ENCODE results near the gene HMOX1. TPM values are rescaled to one million over a fixed set of nuclear protein-coding genes. Genes with fewer than 3 reads are reported as not detected.

Gene HMOX1
- total and polyA plus RNA-seq, 2 of the 8 experiments (the other 6 are each of a cell fraction or from before 2014, with no cell fraction given), result 25.0 to 41.6 TPM

- no peaks in the 10 kb centered on the region for H3K27me3 ChIP-seq (replicated peaks in 1 of 4; ENCODE audit: control insufficient read depth in 3 of 4, extremely low read depth in 1 of 4, insufficient read depth in 3 of 4, low read length in 3 of 4)
- H4K5ac ChIP-seq (ENCODE audit: insufficient read length, low read depth, low read length), result no peak overlapping the region
- peaks cover 13 to 31% of the 10 kb centered on the region in 2 experiments for H4K20me1 ChIP-seq (replicated peaks in 1 of 2; ENCODE audit: control insufficient read depth in 1 of 2, insufficient read depth in 2 of 2, low read length in 2 of 2)
- ChIA-PET CTCF (ENCODE audit: partially characterized antibody) (interaction anchor here (0.6 to 11.3 kb wide), 3 partner anchors 9 to 104 kb away, joined by 3 to 122 read pairs (median 3); no protein-coding TSS in a partner anchor), POLR2A (ENCODE audit: partially characterized antibody) (interaction anchor here (1.5 to 57.4 kb wide), 3 partner anchors 3 to 164 kb away, joined by 3 to 1995 read pairs (median 1995); partner anchors contain the start of genes HMOX1 and MCM5)
- no peak overlapping the region for H2BK20ac ChIP-seq (ENCODE audit: low read length)
- H3K23me2 ChIP-seq (ENCODE audit: low read depth, low read length), result no peaks in the 10 kb centered on the region
- no peak overlapping the region for H3K23ac ChIP-seq (ENCODE audit: insufficient read length)
- no peak overlapping the region for H3K14ac ChIP-seq (ENCODE audit: insufficient read length)
- H3K27ac ChIP-seq (ENCODE audit: low read depth, low read length), result no peak overlapping the region
- DNase-seq (ENCODE audit: low read depth in 1 of 2, low spot score in 2 of 2), result no peak
- no peak overlapping the region for H3K4ac ChIP-seq (replicated peaks; ENCODE audit: insufficient read length, low read depth, low read length)
- no peak overlapping the region for H3K4me3 ChIP-seq (ENCODE audit: extremely low read depth in 1 of 4, insufficient read depth in 2 of 4, low read depth in 3 of 4, low read length in 4 of 4)
- no peak overlapping the region for H2AFZ ChIP-seq (ENCODE audit: low read length)
- H3K4me2 ChIP-seq (ENCODE audit: insufficient read depth in 1 of 2, low read depth in 2 of 2, low read length in 2 of 2), result no peak overlapping the region
- H3K36me3 ChIP-seq (ENCODE audit: control insufficient read depth in 2 of 4, insufficient read depth in 4 of 4, low read length in 3 of 4), result peaks cover 79 to 97% (median 93%) of the 10 kb centered on the region in 4 experiments
- H3K9me3 ChIP-seq (ENCODE audit: insufficient read depth in 2 of 2, low read depth in 1 of 2, low read length in 1 of 2), result no peaks in the 10 kb centered on the region
- H3K4me1 ChIP-seq (replicated peaks in 1 of 4; ENCODE audit: control insufficient read depth in 3 of 4, insufficient read depth in 4 of 4, low read length in 3 of 4), result no peaks in the 10 kb centered on the region; a peak in 1 of 7 replicates
- H4K8ac ChIP-seq (ENCODE audit: extremely low read depth, insufficient read depth, low read length), result no peak overlapping the region
- WGBS, 2 experiments (ENCODE audit: extremely low coverage in 1 of 2, insufficient coverage in 1 of 2, insufficient read length in 1 of 2, insufficient replicate concordance in 2 of 2, low coverage in 1 of 2, low lambda C conversion rate in 2 of 2, missing lambda C conversion rate in 1 of 2), result 96% methylated on average over 8 of the region's 8 CpGs; no CpG with 5 or more reads in 1 of the 2 experiments
- H3K18ac ChIP-seq (ENCODE audit: extremely low read depth, low read length), result no peak overlapping the region
- H2AK5ac ChIP-seq (ENCODE audit: low read depth, low read length), result no peak overlapping the region
- H2BK12ac ChIP-seq (ENCODE audit: low read depth, low read length), result no peak overlapping the region
- H2BK15ac ChIP-seq (ENCODE audit: low read length), result no peak overlapping the region
- no peak overlapping the region for H4K91ac ChIP-seq (replicated peaks; ENCODE audit: insufficient read length, low read length)
- no peak for TF ChIP-seq GABPA (IDR thresholded peaks at IDR 0.05; ENCODE audit: borderline replicate concordance, insufficient read depth, low read length)
- TF ChIP-seq, protein P1, sequence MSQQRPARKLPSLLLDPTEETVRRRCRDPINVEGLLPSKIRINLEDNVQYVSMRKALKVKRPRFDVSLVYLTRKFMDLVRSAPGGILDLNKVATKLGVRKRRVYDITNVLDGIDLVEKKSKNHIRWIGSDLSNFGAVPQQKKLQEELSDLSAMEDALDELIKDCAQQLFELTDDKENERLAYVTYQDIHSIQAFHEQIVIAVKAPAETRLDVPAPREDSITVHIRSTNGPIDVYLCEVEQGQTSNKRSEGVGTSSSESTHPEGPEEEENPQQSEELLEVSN (IDR thresholded peaks at IDR 0.05), result no peak
- TF ChIP-seq NANOG (IDR thresholded peaks at IDR 0.05; ENCODE audit: insufficient read depth, low read depth, low read length, poor library complexity, severe bottlenecking), result no peak
- TF ChIP-seq KDM5A (IDR thresholded peaks at IDR 0.05; ENCODE audit: low read length), result no peak
- TF ChIP-seq RXRA (IDR thresholded peaks at IDR 0.05; ENCODE audit: insufficient read depth, low read depth, low read length), result no peak
- no peak for TF ChIP-seq TBP (IDR thresholded peaks at IDR 0.05; ENCODE audit: low read depth, low read length)
- TF ChIP-seq JUND (IDR thresholded peaks at IDR 0.05; ENCODE audit: low read length), result no peak
- FAIRE-seq, result no peak
- H3K79me1 ChIP-seq (ENCODE audit: low read depth, low read length), result peaks cover 3% of the 10 kb centered on the region; the same call in 1 of the 2 replicates
- H3K9ac ChIP-seq (replicated peaks in 1 of 4; ENCODE audit: extremely low read depth in 1 of 4, low read depth in 3 of 4, low read length in 3 of 4), result no peak overlapping the region
- no peak overlapping the region for H2BK120ac ChIP-seq (replicated peaks; ENCODE audit: low read depth, low read length)
- no peak overlapping the region for H3K56ac ChIP-seq (replicated peaks; ENCODE audit: insufficient read length, low read depth, low read length)
- H2BK5ac ChIP-seq (ENCODE audit: low read depth, low read length), result no peak overlapping the region
- peaks cover 0 to 2% of the 10 kb centered on the region in 2 experiments; a peak in 1 of 4 replicates for H3K79me2 ChIP-seq (ENCODE audit: control insufficient read depth in 1 of 2, insufficient read depth in 2 of 2, low read length in 2 of 2)
These were observed 37.2 kb downstream of the HMOX1 start for GRCh38 chr22:35418088-35418487.
